Psoas muscle (tissue), 8 donors: Measurements from ENCODE around the gene ITGAL. TPM values are rescaled to one million over a fixed set of nuclear protein-coding genes. Genes with fewer than 3 reads are reported as not detected.

Experiments used
- ATAC-seq, 4 donors: fragments of 200-7000 bp; cut with Tn5 transposase; one replicate each; pipeline ENCODE4 v1.9.1; 2020; ENCODE audit warnings: moderate library complexity in 3 of 4, mild to moderate bottlenecking in 2 of 4
- DNase-seq, 2 donors: peaks; one replicate each; pipeline ENCODE4 v3.0.0-alpha.2; 2020
- H3K27ac ChIP-seq: fragments of 200-600 bp; one replicate; pipeline ENCODE4 v1.8.0; 2022
- H3K27me3 ChIP-seq, 3 donors: fragments of 200-600 bp in 1 of 3; one replicate each; pipeline versions ENCODE4 v1.6.1 to v1.8.0; 2013 to 2022; ENCODE audit warnings: low read length in 2 of 3, mild to moderate bottlenecking in 2 of 3, moderate library complexity in 1 of 3; ENCODE audit not compliant: insufficient read depth in 3 of 3
- H3K36me3 ChIP-seq, 2 donors: fragments of 200-600 bp in 1 of 2; one replicate each; pipeline versions ENCODE4 v1.6.1 to v1.8.0; 2013 to 2022; ENCODE audit warnings: low read depth in 1 of 2, mild to moderate bottlenecking in 1 of 2, moderate library complexity in 1 of 2; ENCODE audit not compliant: insufficient read depth in 1 of 2
- H3K4me1 ChIP-seq: fragments of 200-600 bp; one replicate; pipeline ENCODE4 v1.8.0; 2022
- H3K4me3 ChIP-seq: fragments of 200-600 bp; one replicate; pipeline ENCODE4 v1.8.0; 2022; ENCODE audit warnings: mild to moderate bottlenecking
- H3K9me3 ChIP-seq: fragments of 200-600 bp; one replicate; pipeline ENCODE4 v1.8.0; 2022
- CTCF ChIP-seq: fragments of 200-600 bp; IDR thresholded peaks from one replicate; pipeline ENCODE4 v1.8.0; 2022; ENCODE audit warnings: antibody characterized with exemption
- WGBS, 3 donors: extraction: QIAGEN DNeasy Blood & Tissue Kit; methylation state at CpG; one replicate each; pipeline versions ENCODE4 v1.1.6 to v1.1.7; 2013; 5-methylcytosine and 5-hydroxymethylcytosine counted together
- intact Hi-C, 2 donors: fragments of 100-400 bp; cut with DNase I; formaldehyde crosslinking; loops; one replicate each; pipeline versions ENCODE4 v1.11.0 to v1.14.2; 2022
- polyA plus RNA-seq, 3 donors: library from polyadenylated mRNA; stranded (reverse); fragments of 200-250 nt; gene quantifications; one replicate each; pipeline ENCODE4 v1.2.3, GENCODE V29; 2013
- total RNA-seq, 4 donors: library from RNA; stranded (reverse); fragmentation: NEBNext Ultra II Directional in 2 of 4; extraction: Animal tissue kit (Norgen Biotek cat#: 25700) in 2 of 4; gene quantifications; one replicate each; pipeline versions ENCODE4 v1.2.1 to v1.2.4, GENCODE V29; 2021 to 2023
- donor health status: healthy with polysubstance abuse.
- donor health status: DM: no; HTN: no; CAD: no; lungs with moderate emphysema.
- donor health status: Bipolar disorder and iron deficiency.
- donor health status: healthy.
- donor health status: DM: yes; HTN: yes; CAD: no.
- donor health status: DM: no; HTN: no; CAD: no.
- donor health status: DM: no; HTN: no; CAD: no.
- donor health status: DM: yes; HTN: yes; CAD: no.

Gene ITGAL
- total and polyA plus RNA-seq, 7 donors: 0.21 to 3.0 (median 1.1) TPM

GRCh38 chr16:30485818-30486436 is 13.4 kb downstream of the ITGAL start:
- intact Hi-C loops: no loop called here
- no peak for TF ChIP-seq CTCF
- DNase-seq: no peak
- 46 to 74% (median 62%) methylated on average over 7 of the region's 7 CpGs for WGBS, 3 donors
- Histone ChIP-seq H3K27me3 (no peaks in the 10 kb centered on the region), H3K4me1 (peaks cover 10% of the 10 kb centered on the region), H3K36me3 (no peaks in the 10 kb centered on the region), H3K27ac (peak overlapping the region; percentile 25), H3K9me3 (no peaks in the 10 kb centered on the region), H3K4me3 (no peak overlapping the region)
- ATAC-seq: peak; percentile 39 to 91 (median 86)

GRCh38 chr16:30488764-30489605 is 16.4 kb downstream of the ITGAL start:
- H3K4me3 ChIP-seq: no peak overlapping the region
- no peak overlapping the region for H3K27ac ChIP-seq
- TF ChIP-seq CTCF: no peak
- peaks cover 10% of the 10 kb centered on the region for H3K4me1 ChIP-seq
- H3K36me3 ChIP-seq: no peaks in the 10 kb centered on the region
- ATAC-seq (no peak), DNase-seq (no peak)
- no peaks in the 10 kb centered on the region for H3K9me3 ChIP-seq
- intact Hi-C loops: no loop called here
- 65 to 69% (median 67%) methylated on average over 11 of the region's 11 CpGs for WGBS, 3 donors
- H3K27me3 ChIP-seq: no peaks in the 10 kb centered on the region

GRCh38 chr16:30490210-30490609 is 17.7 kb downstream of the ITGAL start:
- ATAC-seq (peak in 1 of 4 donors; percentile 18), DNase-seq (no peak)
- H3K27ac ChIP-seq: no peak overlapping the region
- no peaks in the 10 kb centered on the region for H3K9me3 ChIP-seq
- no peaks in the 10 kb centered on the region for H3K27me3 ChIP-seq
- peaks cover 10% of the 10 kb centered on the region for H3K4me1 ChIP-seq
- 71 to 81% (median 72%) methylated on average over 6 of the region's 6 CpGs for WGBS, 3 donors
- intact Hi-C loops: no loop called here
- H3K4me3 ChIP-seq: no peak overlapping the region
- no peak for TF ChIP-seq CTCF
- H3K36me3 ChIP-seq: no peaks in the 10 kb centered on the region

- Histone ChIP-seq H3K4me1 (peaks cover 6% of the 10 kb centered on the region), H3K36me3 (no peaks in the 10 kb centered on the region), H3K27me3 (no peaks in the 10 kb centered on the region), H3K4me3 (no peak overlapping the region), H3K27ac (no peak overlapping the region), H3K9me3 (no peaks in the 10 kb centered on the region)
- no peak for TF ChIP-seq CTCF
- intact Hi-C loops: no loop called here
- DNase-seq (no peak), ATAC-seq (no peak)
- 80 to 90% (median 84%) methylated on average over 4 of the region's 4 CpGs for WGBS, 3 donors
These were observed 18.7 kb downstream of the ITGAL start for GRCh38 chr16:30491229-30491628.
